GM21515 (cell line): ENCODE measurements around the gene PLXDC2.
"Not testable (repeated sequence)": the region's sequence is repeated elsewhere in the genome, so short reads cannot be mapped to it uniquely, and the experiment has no call there.

Source experiments
- ATAC-seq: cut with Tn5 transposase; IDR thresholded peaks from one replicate; pipeline ENCODE4 v1.9.1; 2021; ENCODE audit not compliant: unreplicated experiment

Gene PLXDC2

GRCh38 chr10:20173046-20173445 is 356.8 kb downstream of the PLXDC2 start:
- ATAC-seq = no peak

DNA sequence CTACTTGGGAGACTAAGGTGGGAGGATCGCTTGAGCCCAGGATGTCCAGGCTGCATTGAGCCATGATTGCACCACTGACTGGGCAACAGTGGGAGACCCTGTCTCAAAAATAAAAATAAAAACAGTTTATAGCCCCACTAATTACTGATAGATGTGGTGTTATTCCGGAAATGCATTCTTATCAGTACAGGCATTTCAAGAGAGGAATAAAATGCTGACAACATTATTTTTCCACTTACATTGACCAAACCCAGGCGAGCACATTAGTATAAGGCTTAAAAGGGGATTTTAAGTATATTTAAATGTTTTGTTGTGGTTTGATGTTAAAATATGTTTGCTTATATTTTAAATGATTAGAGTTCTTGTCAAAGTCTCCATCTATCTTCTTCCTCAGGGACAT is 359.5 kb downstream of the PLXDC2 start:
- no peak for ATAC-seq

- ATAC-seq = no peak
Observed at GRCh38 chr10:20180766-20181165, 364.5 kb downstream of the PLXDC2 start.

DNA sequence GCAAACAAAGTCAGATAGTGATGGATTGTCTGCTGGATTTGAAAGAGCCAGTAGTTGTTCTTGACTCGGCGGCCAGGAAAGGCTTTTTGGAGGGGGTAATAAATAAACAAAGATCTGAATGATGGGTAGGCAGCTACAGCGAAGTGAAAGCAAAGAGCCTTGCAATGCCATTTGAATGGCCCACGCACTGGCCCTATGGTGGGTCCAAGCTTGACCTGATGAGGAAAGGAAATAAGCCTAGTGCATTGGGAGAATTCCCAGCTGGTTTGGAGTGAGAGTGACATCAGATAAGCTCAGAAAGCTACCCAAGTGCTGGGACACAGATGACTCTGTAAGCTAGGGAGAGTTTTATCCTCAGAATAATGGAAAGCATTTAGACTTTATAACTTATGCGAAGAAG is 365.2 kb downstream of the PLXDC2 start:
- ATAC-seq = no peak

DNA sequence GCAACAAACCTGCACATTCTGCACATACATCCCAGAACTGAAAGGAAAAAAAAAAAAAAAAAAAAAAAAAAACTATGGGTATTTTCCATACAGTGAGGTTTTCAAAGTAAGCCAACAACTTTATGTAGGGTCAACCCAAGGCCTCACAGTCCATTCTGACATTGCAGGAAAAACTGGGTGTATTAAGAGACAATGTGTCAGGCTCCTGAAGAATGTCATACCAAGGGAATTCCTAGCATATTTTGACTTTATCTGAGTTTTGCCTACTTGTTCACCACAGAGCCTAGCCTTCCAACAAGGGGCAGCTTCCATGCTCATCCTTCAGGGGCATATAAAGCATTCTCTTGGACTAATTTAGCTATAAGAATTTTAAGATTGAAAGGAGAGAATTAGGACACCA is 368.9 kb downstream of the PLXDC2 start:
- no peak for ATAC-seq

DNA sequence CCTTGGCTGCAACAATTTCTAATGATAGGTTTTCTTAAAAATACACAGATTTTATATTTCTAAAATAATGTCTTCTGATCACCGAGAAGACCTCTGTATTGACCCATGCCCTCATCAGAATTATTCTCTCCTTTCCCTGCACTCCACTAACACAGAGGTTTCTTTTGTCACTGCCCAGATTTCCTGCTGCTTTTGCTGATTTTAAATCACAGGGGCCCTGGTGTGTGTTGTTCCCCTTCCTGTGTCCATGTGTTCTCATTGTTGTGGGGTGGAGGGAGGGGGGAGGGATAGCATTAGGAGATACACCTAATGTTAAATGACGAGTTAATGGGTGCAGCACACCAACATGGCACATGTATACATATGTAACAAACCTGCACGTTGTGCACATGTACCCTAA is 375.2 kb downstream of the PLXDC2 start:
- not testable (repeated sequence) for ATAC-seq

DNA sequence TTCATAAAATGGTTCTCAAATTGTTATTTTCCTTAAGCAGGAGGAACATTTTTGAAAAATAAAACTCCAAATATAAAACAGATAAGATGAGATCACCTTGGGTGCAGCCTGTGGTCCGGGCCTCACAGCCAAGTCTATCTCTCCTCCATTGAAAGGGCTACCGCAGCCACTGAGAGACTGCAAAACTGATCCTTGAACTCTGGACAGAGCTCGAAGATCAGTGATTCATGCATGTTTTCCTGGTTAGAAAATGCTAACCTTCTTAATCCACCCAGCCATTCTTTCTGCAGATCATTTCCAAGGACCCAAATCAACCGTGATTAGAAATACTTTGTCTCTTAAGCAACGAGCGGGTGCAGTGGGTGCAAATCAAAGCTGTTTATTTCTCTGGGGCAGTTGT is 378.8 kb downstream of the PLXDC2 start:
- ATAC-seq = no peak

DNA sequence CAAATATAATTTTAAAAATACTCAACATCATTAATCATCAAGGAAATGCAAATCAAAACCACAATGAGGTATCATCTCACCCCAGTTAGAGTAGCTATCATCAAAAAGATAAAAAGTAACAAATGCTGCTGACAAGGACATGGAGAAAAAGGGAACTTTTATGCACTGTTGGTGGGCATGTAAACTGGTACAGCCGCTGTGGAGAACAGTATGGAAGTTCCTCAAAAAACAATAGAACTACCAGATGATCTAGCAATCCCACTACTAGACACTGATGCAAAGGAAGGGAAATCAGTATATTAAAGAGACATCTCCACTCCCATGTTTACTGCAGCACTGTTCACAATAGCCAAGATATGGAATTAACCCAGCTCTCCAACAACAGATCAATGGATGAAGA is 384.5 kb downstream of the PLXDC2 start:
- no peak for ATAC-seq

DNA sequence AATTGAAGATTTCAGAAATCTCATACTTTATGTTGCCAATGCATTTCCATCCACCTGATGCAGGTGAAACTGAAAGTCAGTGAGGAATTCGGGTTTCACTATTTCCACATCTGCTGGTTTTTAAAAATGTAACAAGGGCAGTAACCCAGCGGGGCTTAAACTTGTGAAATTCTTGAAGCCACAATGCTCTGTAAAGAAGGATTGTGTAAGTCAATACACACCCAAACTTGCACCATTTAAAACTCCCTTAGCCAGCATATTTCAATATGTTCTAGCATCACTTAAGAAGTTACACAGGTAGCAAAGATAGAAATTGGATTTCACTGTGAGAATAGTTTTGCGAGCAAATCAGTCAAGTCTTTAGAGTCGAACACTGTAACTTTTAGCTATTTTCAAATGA is 386.1 kb downstream of the PLXDC2 start:
- no peak for ATAC-seq

DNA sequence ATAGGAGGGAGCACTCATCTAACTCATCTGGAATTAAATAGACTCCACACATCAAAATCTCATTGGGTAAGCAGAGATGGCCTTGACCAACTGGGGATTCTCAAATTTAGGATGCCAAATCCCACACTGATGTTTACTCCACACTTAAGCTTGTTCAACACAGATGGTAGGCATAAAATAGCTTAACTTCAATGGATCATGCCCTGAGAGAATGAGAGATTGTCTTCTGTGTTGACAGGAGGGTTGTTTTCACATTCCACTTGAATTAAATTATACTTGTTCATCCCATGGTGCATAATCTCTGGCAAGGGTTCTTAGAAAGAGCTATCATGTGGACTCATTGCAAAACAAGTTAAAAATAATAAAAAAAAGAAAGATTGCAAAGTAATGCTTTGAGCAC is 391.4 kb downstream of the PLXDC2 start:
- no peak for ATAC-seq

DNA sequence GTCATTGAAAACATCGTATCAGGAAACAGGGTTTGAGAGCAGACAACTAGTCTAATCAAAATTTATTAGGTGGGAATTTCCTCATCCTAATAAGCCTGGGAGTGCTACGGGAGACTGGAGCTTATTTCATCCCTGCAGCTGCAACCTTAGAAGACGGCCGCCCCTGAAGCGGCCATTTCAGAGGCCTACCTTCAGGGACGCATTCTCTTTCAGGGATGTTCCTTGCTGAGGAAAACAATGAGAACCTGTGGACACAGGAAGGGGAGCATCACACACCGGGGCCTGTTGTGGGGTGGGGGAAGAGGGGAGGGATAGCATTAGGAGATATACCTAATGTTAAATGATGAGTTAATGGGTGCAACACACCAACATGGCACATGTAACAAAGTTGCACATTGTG is 392.9 kb downstream of the PLXDC2 start:
- not testable (repeated sequence) for ATAC-seq

GRCh38 chr10:20215547-20216152 is 399.4 kb downstream of the PLXDC2 start:
- no peak for ATAC-seq

DNA sequence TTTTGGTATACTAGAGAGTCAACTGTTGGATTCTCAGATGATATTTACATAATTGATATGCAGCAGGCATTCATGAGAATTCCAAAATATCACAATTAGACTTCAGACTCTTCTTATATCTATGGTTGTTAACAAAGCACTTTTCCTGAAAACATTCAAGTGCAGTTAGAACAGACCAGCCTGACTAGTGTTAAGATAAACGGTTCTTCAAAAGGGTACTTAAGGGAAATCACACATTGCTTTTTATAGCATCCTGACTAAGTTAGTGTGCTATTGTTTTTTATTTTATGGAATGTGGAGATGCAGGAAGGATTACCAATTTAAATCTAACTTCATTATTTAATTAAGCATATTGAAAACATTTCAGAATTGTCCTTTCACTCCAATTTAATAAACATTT is 405.1 kb downstream of the PLXDC2 start:
- no peak for ATAC-seq

DNA sequence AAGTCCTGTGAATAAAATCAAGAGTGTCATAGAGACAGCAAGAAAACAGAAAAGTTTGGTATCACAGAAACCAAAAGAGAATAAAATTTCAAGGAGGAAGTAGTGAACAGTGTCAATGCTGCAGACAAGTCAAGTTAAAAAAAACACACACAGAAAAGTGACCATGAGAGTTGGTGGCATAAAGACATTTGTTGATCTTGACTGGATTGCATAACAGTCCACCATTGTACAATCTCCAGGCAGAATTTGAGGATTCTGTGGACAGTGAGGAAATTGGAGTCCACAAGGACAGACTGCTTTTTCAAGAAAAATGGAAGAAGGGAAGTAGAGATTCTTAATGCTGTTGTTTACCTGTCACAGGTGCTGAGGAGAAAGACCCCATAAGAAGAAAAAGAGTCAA is 412.5 kb downstream of the PLXDC2 start:
- ATAC-seq = no peak

GRCh38 chr10:20232079-20232705 is 416.0 kb downstream of the PLXDC2 start:
- no peak for ATAC-seq

DNA sequence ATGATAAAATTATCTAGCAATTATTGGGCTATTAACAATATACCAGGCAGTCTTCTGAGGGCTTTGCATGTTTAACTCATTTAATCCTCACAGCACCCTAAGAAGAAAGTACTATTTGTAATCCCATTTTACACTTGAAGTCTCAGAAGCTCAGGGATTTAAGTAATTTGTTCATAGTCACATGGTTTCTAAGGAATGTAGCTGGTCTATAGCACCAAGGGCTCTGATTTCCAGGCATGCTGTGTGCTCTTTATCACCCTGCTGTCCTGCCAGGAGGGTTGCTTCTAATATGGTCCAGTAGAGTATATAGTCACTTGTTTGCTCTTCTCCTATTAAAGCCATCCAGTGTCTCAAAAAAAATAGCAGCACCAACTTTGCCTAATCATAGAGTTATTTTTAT is 417.2 kb downstream of the PLXDC2 start:
- ATAC-seq = no peak

DNA sequence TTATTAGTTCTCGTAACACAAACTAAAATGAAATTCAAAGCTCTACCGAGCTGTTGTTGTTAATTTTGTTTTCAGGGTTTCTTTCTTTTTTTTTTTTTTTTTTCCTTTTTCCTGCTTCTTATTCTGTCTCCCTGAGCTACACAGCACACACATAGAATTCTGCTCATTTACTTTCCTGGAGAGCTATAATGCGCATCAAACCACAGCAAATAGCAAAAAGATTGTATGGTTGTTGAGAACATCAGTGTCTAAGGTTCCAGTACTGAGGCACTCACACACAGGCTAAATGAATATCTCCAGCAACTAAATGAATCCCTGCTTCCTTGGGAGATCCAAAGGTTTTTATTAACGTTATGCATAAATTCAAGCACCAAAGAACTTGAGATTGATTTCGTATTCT is 418.3 kb downstream of the PLXDC2 start:
- ATAC-seq = no peak

DNA sequence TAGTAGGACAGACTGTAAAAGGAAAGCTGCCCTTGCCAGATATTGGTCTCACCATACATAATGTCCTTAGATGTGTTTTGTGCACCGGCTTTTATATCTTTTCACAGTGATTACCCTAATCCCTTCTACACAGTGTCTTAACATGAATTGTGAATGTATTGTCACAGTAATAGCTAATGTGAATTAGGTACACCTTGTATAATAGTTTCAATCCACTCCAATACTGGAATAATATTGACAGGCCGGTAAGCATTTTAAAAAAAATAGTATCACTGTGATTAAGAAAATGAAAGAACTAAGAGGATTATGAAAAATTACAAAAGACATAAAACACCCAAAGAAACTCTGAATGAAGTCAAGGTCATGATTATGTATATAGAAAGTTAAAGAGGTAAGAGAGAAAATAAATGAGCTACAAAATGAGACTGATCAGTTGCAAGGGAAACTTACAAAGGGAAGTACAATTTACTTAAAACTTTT is 420.9 kb downstream of the PLXDC2 start:
- ATAC-seq = no peak

DNA sequence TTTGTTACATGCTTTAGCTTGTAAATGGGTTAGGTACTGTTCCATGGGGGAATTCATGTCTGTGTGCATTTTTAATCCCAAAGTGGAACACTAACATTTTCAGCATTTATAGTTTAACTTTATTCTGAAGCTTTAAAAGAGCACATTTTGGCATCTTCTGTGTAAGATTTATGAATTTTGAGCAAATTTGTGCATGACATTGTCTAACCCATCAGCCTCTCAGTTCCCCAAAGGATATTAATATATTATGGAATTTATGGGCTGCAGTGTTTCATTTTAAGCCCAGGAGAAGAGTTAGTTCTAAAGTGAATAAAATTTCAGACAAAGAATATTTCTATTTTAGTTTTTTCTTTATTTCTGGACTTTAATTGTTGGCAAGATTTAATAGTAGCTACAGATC is 421.4 kb downstream of the PLXDC2 start:
- ATAC-seq = no peak

GRCh38 chr10:20240643-20241042 is 424.4 kb downstream of the PLXDC2 start:
- ATAC-seq = no peak

- ATAC-seq = no peak
Observed at GRCh38 chr10:20247454-20247853, 431.2 kb downstream of the PLXDC2 start.

GRCh38 chr10:20247891-20248708 is 431.9 kb downstream of the PLXDC2 start:
- ATAC-seq = no peak
